A549 (cell line): ENCODE measurements around the gene ARHGEF11. TPM values are rescaled to one million over a fixed set of nuclear protein-coding genes. Genes with fewer than 3 reads are reported as not detected.

Experiments
- ATAC-seq, 2 experiments: fragments of 200-7000 bp in 1 of 2; fragments of >200 bp in 1 of 2; cut with Nextera tagmentation in 1 of 2; cut with Tn5 transposase in 1 of 2; 3 replicates each; pipeline versions ENCODE4 v1.8.0 to v1.9.1; 2018 to 2020; ENCODE audit warnings: mild to moderate bottlenecking in 1 of 2, moderate library complexity in 1 of 2
- CTCF ChIA-PET: fragments of 300-600 bp; sonication (Branson Sonifier 250); formaldehyde crosslinking; extraction: SDS; loops from one replicate; lab custom pipeline; 2021; ENCODE audit warnings: antibody characterized with exemption, inconsistent platforms; lab: Yijun Ruan, JAX
- POLR2A ChIA-PET: fragments of 350-600 bp; formaldehyde crosslinking; extraction: SDS; loops from one replicate; lab custom pipeline; 2021; ENCODE audit warnings: antibody characterized with exemption, inconsistent platforms; lab: Yijun Ruan, JAX
- DNase-seq, 2 experiments: peaks; one replicate each; pipeline versions ENCODE4 v3.0.0 to v3.0.0-alpha.2; 2011 to 2016; ENCODE audit warnings: low read depth in 1 of 2, low spot score in 1 of 2
- FAIRE-seq: peaks from 2 replicates; lab custom pipeline; 2011; peaks lifted over from hg19 to GRCh38; lab: Jason Lieb, UNC
- H3K27ac ChIP-seq, 2 experiments: fragments of >200 bp; sonication (Bioruptor Twin); formaldehyde crosslinking; 3 replicates each; pipeline ENCODE4 v1.5.1; 2016 to 2017
- H3K4me1 ChIP-seq: fragments of >200 bp; sonication (Bioruptor Twin); formaldehyde crosslinking; 3 replicates; pipeline ENCODE4 v1.6.1; 2016
- H3K4me2 ChIP-seq: fragments of >200 bp; sonication (Bioruptor Twin); formaldehyde crosslinking; 3 replicates; pipeline ENCODE4 v1.6.1; 2016
- H3K4me3 ChIP-seq: fragments of >200 bp; sonication (Bioruptor Twin); formaldehyde crosslinking; 3 replicates; pipeline ENCODE4 v1.5.1; 2016
- H3K9me3 ChIP-seq: fragments of >200 bp; sonication (Bioruptor Twin); formaldehyde crosslinking; 3 replicates; pipeline ENCODE4 v1.6.1; 2016
- ATOH8 ChIP-seq: fragments of 250-450 bp; sonication (Bioruptor Pico); IDR thresholded peaks from 2 replicates; pipeline ENCODE4 v1.5.0; 2020; ENCODE audit warnings: low read depth, mild to moderate bottlenecking, moderate library complexity
- BCL3 ChIP-seq: fragments of >200 bp; sonication (Bioruptor Twin); formaldehyde crosslinking; IDR thresholded peaks from 3 replicates; pipeline ENCODE4 v1.6.1; 2016
- BHLHE40 ChIP-seq: IDR thresholded peaks from 2 replicates; pipeline ENCODE4 v1.6.1; 2012; ENCODE audit warnings: low read depth, low read length, inconsistent platforms
- CBX8 ChIP-seq: fragments of 200-600 bp; sonication (generic); IDR thresholded peaks from 2 replicates; pipeline ENCODE4 v1.6.1; 2016
- CEBPB ChIP-seq, 2 experiments: fragments of >200 bp in 1 of 2; sonication (Bioruptor Twin) in 1 of 2; formaldehyde crosslinking in 1 of 2; IDR thresholded peaks; 2 replicates each; pipeline ENCODE4 v1.6.1; 2012 to 2016
- CHD4 ChIP-seq: fragments of 200-600 bp; sonication (generic); IDR thresholded peaks from 2 replicates; pipeline ENCODE4 v1.6.1; 2016; ENCODE audit warnings: antibody characterized with exemption, mild to moderate bottlenecking, borderline replicate concordance
- E2F6 ChIP-seq: IDR thresholded peaks from 2 replicates; pipeline ENCODE4 v1.6.1; 2012; ENCODE audit warnings: low read depth, borderline replicate concordance
- EHMT2 ChIP-seq: fragments of 200-600 bp; sonication (generic); IDR thresholded peaks from 2 replicates; pipeline ENCODE4 v1.6.1; 2016; ENCODE audit warnings: antibody characterized with exemption, low read depth, mild to moderate bottlenecking, moderate library complexity
- FOXS1 ChIP-seq: fragments of 250-450 bp; sonication (Bioruptor Pico); IDR thresholded peaks from 2 replicates; pipeline ENCODE4 v1.5.0; 2020; ENCODE audit warnings: mild to moderate bottlenecking, moderate library complexity
- GATA3 ChIP-seq: IDR thresholded peaks from 2 replicates; pipeline ENCODE4 v1.6.1; 2012; ENCODE audit warnings: borderline replicate concordance
- HES2 ChIP-seq: fragments of >200 bp; sonication (Bioruptor Twin); formaldehyde crosslinking; IDR thresholded peaks from 2 replicates; pipeline ENCODE4 v1.6.1; 2016
- HEYL ChIP-seq: fragments of 250-450 bp; sonication (Bioruptor Pico); IDR thresholded peaks from 2 replicates; pipeline ENCODE4 v1.8.0; 2021; ENCODE audit warnings: mild to moderate bottlenecking, moderate library complexity
- HMGXB4 ChIP-seq: fragments of 250-450 bp; sonication (Bioruptor Pico); IDR thresholded peaks from 2 replicates; pipeline ENCODE4 v1.5.0; 2021; ENCODE audit warnings: mild to moderate bottlenecking, moderate library complexity, borderline replicate concordance
- HOXA7 ChIP-seq: fragments of 250-450 bp; sonication (Bioruptor Pico); IDR thresholded peaks from 2 replicates; pipeline ENCODE4 v1.5.0; 2020; ENCODE audit warnings: mild to moderate bottlenecking, moderate library complexity
- HOXB5 ChIP-seq: fragments of 250-450 bp; sonication (Bioruptor Pico); IDR thresholded peaks from 2 replicates; pipeline ENCODE4 v1.5.0; 2020; ENCODE audit warnings: mild to moderate bottlenecking, moderate library complexity
- JUN ChIP-seq, 2 experiments: fragments of >200 bp; sonication (Bioruptor Twin); formaldehyde crosslinking; IDR thresholded peaks; 2 replicates in 1 of 2; 3 replicates in 1 of 2; pipeline ENCODE4 v1.6.1; 2016 to 2017
- JUNB ChIP-seq: fragments of >200 bp; sonication (Bioruptor Twin); formaldehyde crosslinking; IDR thresholded peaks from 2 replicates; pipeline ENCODE4 v1.6.1; 2016
- MAFK ChIP-seq: fragments of 450-650 bp; IDR thresholded peaks from 2 replicates; pipeline ENCODE4 v1.6.1; 2014; ENCODE audit not compliant: partially characterized antibody
- NR3C1 ChIP-seq: fragments of >200 bp; sonication (Bioruptor Twin); formaldehyde crosslinking; IDR thresholded peaks from 3 replicates; pipeline ENCODE4 v1.6.1; 2017
- PBX3 ChIP-seq: IDR thresholded peaks from 2 replicates; pipeline ENCODE4 v1.6.1; 2012
- RAD21 ChIP-seq, 2 experiments: fragments of >200 bp in 1 of 2; sonication (Bioruptor Twin) in 1 of 2; formaldehyde crosslinking in 1 of 2; IDR thresholded peaks in 1 of 2; conservative IDR thresholded peaks in 1 of 2; 2 replicates in 1 of 2; 3 replicates in 1 of 2; pipeline ENCODE4 v1.6.1; 2012 to 2018; ENCODE audit warnings: inconsistent platforms in 1 of 2
- RARB ChIP-seq: fragments of 250-450 bp; sonication (Bioruptor Pico); IDR thresholded peaks from 2 replicates; pipeline ENCODE4 v1.8.0; 2021; ENCODE audit warnings: mild to moderate bottlenecking, moderate library complexity
- RCOR1 ChIP-seq: fragments of 150-350 bp; IDR thresholded peaks from 2 replicates; pipeline ENCODE4 v1.6.1; 2014; ENCODE audit warnings: antibody characterized with exemption, low read length, low read depth
- RFX5 ChIP-seq: fragments of 450-650 bp; IDR thresholded peaks from 2 replicates; pipeline ENCODE4 v1.7.1; 2014; ENCODE audit warnings: antibody characterized with exemption, mild to moderate bottlenecking, moderate library complexity
- TFCP2L1 ChIP-seq: fragments of 250-450 bp; sonication (Bioruptor Pico); IDR thresholded peaks from 2 replicates; pipeline ENCODE4 v1.5.0; 2021; ENCODE audit warnings: mild to moderate bottlenecking
- ZC3H11A ChIP-seq: fragments of 450-650 bp; IDR thresholded peaks from 2 replicates; pipeline ENCODE4 v1.6.1; 2014; ENCODE audit warnings: antibody characterized with exemption, mild to moderate bottlenecking
- ZFP36 ChIP-seq: fragments of 450-650 bp; IDR thresholded peaks from 2 replicates; pipeline ENCODE4 v1.6.1; 2014; ENCODE audit warnings: borderline replicate concordance; ENCODE audit not compliant: partially characterized antibody
- ZNF302 ChIP-seq: fragments of 250-450 bp; sonication (Bioruptor Pico); IDR thresholded peaks from 2 replicates; pipeline ENCODE4 v1.9.0; 2021; ENCODE audit warnings: inconsistent platforms, mild to moderate bottlenecking, moderate library complexity
- WGBS: methylation state at CpG from one replicate; pipeline ENCODE4 v1.1.6; 2017; ENCODE audit errors: missing lambda C conversion rate; 5-methylcytosine and 5-hydroxymethylcytosine counted together
- polyA plus RNA-seq, 4 experiments: library from polyadenylated mRNA; depleted of rRNA in 3 of 4; stranded (reverse); fragments of >200 nt; fragmentation: RNase III in 1 of 4; extraction: RNeasy Plus Mini Kit Qiagen cat#74134 plus additional on column Dnase treatment in 1 of 4; gene quantifications; 2 replicates in 3 of 4; 3 replicates in 1 of 4; pipeline ENCODE4 v1.2.3, GENCODE V29; 2011 to 2017

Gene ARHGEF11
- polyA plus RNA-seq, 2 of the 4 experiments (the other 2 are of a cell fraction), result 15.7 to 17.1 TPM

- no peak overlapping the region for H3K4me3 ChIP-seq
- ChIA-PET POLR2A (no interaction called here), CTCF (interaction anchor here (0.6 to 1.0 kb wide), 3 partner anchors 10 to 33 kb away, joined by 3 read pairs; no protein-coding TSS in a partner anchor)
- 83% methylated on average over 6 of the region's 6 CpGs for WGBS
- H3K27ac ChIP-seq, result no peak overlapping the region
- H3K9me3 ChIP-seq, result no peaks in the 10 kb centered on the region
- DNase-seq, result no peak
- no peak for ATAC-seq
- TF ChIP-seq HEYL (no peak), CEBPB (IDR thresholded peaks at IDR 0.05) (no peak), ATOH8 (CRISPR knock-in tag) (no peak), RAD21 (conservative IDR thresholded peaks at IDR 0.05 in 1 of 2, IDR thresholded peaks at IDR 0.05 in 1 of 2) (no peak), MAFK (no peak), HES2 (no peak), EHMT2 (no peak), JUN (IDR thresholded peaks at IDR 0.05) (no peak), RCOR1 (no peak), ZNF302 (CRISPR knock-in tag) (no peak), BHLHE40 (no peak), HOXB5 (CRISPR knock-in tag) (no peak), PBX3 (no peak), E2F6 (no peak), ZFP36 (no peak), FOXS1 (CRISPR knock-in tag) (no peak), GATA3 (no peak), CHD4 (no peak)
- H3K4me2 ChIP-seq, result no peak overlapping the region
- no peak for FAIRE-seq
- no peaks in the 10 kb centered on the region for H3K4me1 ChIP-seq
Observed at GRCh38 chr1:156993426-156994147, 52.0 kb downstream of the ARHGEF11 start.

GRCh38 chr1:156992215-156992614, 53.3 kb downstream of the ARHGEF11 start:
- no peaks in the 10 kb centered on the region for H3K4me1 ChIP-seq
- 93% methylated on average over 7 of the region's 7 CpGs for WGBS
- FAIRE-seq, result no peak
- no peak for DNase-seq
- no peaks in the 10 kb centered on the region for H3K9me3 ChIP-seq
- POLR2A ChIA-PET, result no interaction called here
- CTCF ChIA-PET, result interaction anchor here (0.7 kb wide), 1 partner anchor 98 kb away, joined by 3 read pairs; no protein-coding TSS in a partner anchor
- H3K4me3 ChIP-seq, result no peak overlapping the region
- H3K27ac ChIP-seq, result no peak overlapping the region
- no peak for TF ChIP-seq JUNB
- TF ChIP-seq, all 56 proteins: peak for 0
- no peak overlapping the region for H3K4me2 ChIP-seq
- no peak for ATAC-seq

GRCh38 chr1:156987715-156988114, 57.8 kb downstream of the ARHGEF11 start:
- no peak overlapping the region for H3K27ac ChIP-seq
- H3K4me3 ChIP-seq, result no peak overlapping the region
- DNase-seq (no peak), ATAC-seq (no peak), FAIRE-seq (no peak)
- WGBS, result 93% methylated on average over 6 of the region's 6 CpGs
- ChIA-PET POLR2A (no interaction called here), CTCF (no interaction called here)
- H3K9me3 ChIP-seq, result no peaks in the 10 kb centered on the region
- H3K4me2 ChIP-seq, result no peak overlapping the region
- H3K4me1 ChIP-seq, result no peaks in the 10 kb centered on the region
- no peak for TF ChIP-seq HES2
- TF ChIP-seq HEYL, result no peak
- no peak for TF ChIP-seq TFCP2L1 (CRISPR knock-in tag)
- no peak for TF ChIP-seq NR3C1
- TF ChIP-seq ZC3H11A, result no peak
- TF ChIP-seq FOXS1 (CRISPR knock-in tag), result no peak
- no peak for TF ChIP-seq RFX5
- no peak for TF ChIP-seq CBX8
- no peak for TF ChIP-seq PBX3
- TF ChIP-seq HOXA7 (CRISPR knock-in tag), result no peak
- TF ChIP-seq BCL3, result no peak
- no peak for TF ChIP-seq RARB (CRISPR knock-in tag)
- no peak for TF ChIP-seq HMGXB4 (CRISPR knock-in tag)
